ENCODE data around the gene PTPRD.

GRCh38 chr9:8659108-8659507 lies 1953.7 kb downstream of the PTPRD start:
- TF ChIP-seq CTCF (IDR thresholded peaks at IDR 0.05) (no peak), POLR2A (IDR thresholded peaks at IDR 0.05) (no peak)

All from thyroid gland (tissue), 4 donors.